ENCODE measurements around the gene RPL39. TPM values are rescaled to one million over a fixed set of nuclear protein-coding genes. Genes with fewer than 3 reads are reported as not detected.

Gene RPL39
- total RNA-seq, 1 donor from 2014 or later = 1,492 TPM

DNA sequence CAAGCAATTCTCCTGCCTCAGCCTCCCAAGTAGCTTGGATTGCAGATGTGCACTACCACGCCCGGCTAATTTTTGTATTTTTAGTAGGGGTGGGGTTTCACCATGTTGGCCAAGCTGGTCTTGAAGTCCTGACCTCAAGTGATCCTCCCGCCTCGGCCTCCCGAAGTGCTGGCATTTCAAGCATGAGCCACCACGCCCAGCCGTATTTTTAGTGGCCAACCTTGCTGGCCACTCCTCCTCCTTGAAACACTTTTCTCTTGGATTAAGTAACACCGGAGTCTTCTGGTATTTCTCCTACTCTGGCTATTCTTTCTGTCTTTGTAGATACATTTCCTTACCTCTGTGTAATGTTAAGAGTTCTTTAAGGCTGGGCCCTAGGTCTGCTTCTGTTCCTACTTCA is 11.1 kb upstream of the RPL39 start:
- FAIRE-seq (no peak), DNase-seq (ENCODE audit: low read depth) (no peak)
- Histone ChIP-seq H3K4me2 (ENCODE audit: low read length) (no peak overlapping the region), H3K4me1 (ENCODE audit: insufficient read depth, low read length) (no peaks in the 10 kb centered on the region), H3K27me3 (ENCODE audit: insufficient read depth, low read length) (no peaks in the 10 kb centered on the region), H3K4me3 (ENCODE audit: insufficient read depth, low read depth, low read length) (no peak overlapping the region), H3K36me3 (ENCODE audit: insufficient read depth, low read length) (no peaks in the 10 kb centered on the region), H3K79me2 (ENCODE audit: insufficient read depth, low read length) (no peaks in the 10 kb centered on the region), H3K27ac (ENCODE audit: low read depth, low read length) (no peak overlapping the region), H3K9ac (ENCODE audit: low read length) (no peak overlapping the region), H2AFZ (ENCODE audit: low read depth, low read length) (no peak overlapping the region), H3K9me3 (ENCODE audit: insufficient read depth, low read depth, low read length) (no peaks in the 10 kb centered on the region), H4K20me1 (ENCODE audit: insufficient read depth, low read length) (no peaks in the 10 kb centered on the region)
- Mint-ChIP-seq H3K36me3 (ENCODE audit: low read depth, unreplicated experiment) (no peaks in the 10 kb centered on the region), H3K27me3 (ENCODE audit: low read depth, unreplicated experiment) (no peaks in the 10 kb centered on the region), H3K27ac (ENCODE audit: unreplicated experiment) (no peak overlapping the region), H3K4me3 (ENCODE audit: unreplicated experiment) (no peak overlapping the region), H3K9me3 (ENCODE audit: unreplicated experiment) (peaks cover 3% of the 10 kb centered on the region), H3K4me1 (ENCODE audit: low read depth, unreplicated experiment) (no peaks in the 10 kb centered on the region)
- TF ChIP-seq, protein P1, sequence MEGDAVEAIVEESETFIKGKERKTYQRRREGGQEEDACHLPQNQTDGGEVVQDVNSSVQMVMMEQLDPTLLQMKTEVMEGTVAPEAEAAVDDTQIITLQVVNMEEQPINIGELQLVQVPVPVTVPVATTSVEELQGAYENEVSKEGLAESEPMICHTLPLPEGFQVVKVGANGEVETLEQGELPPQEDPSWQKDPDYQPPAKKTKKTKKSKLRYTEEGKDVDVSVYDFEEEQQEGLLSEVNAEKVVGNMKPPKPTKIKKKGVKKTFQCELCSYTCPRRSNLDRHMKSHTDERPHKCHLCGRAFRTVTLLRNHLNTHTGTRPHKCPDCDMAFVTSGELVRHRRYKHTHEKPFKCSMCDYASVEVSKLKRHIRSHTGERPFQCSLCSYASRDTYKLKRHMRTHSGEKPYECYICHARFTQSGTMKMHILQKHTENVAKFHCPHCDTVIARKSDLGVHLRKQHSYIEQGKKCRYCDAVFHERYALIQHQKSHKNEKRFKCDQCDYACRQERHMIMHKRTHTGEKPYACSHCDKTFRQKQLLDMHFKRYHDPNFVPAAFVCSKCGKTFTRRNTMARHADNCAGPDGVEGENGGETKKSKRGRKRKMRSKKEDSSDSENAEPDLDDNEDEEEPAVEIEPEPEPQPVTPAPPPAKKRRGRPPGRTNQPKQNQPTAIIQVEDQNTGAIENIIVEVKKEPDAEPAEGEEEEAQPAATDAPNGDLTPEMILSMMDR (IDR thresholded peaks at IDR 0.05; ENCODE audit: insufficient read depth, low read depth, low read length) = no peak
- no peak for TF ChIP-seq EZH2 (IDR thresholded peaks at IDR 0.05; ENCODE audit: insufficient read depth, low read length)

DNA sequence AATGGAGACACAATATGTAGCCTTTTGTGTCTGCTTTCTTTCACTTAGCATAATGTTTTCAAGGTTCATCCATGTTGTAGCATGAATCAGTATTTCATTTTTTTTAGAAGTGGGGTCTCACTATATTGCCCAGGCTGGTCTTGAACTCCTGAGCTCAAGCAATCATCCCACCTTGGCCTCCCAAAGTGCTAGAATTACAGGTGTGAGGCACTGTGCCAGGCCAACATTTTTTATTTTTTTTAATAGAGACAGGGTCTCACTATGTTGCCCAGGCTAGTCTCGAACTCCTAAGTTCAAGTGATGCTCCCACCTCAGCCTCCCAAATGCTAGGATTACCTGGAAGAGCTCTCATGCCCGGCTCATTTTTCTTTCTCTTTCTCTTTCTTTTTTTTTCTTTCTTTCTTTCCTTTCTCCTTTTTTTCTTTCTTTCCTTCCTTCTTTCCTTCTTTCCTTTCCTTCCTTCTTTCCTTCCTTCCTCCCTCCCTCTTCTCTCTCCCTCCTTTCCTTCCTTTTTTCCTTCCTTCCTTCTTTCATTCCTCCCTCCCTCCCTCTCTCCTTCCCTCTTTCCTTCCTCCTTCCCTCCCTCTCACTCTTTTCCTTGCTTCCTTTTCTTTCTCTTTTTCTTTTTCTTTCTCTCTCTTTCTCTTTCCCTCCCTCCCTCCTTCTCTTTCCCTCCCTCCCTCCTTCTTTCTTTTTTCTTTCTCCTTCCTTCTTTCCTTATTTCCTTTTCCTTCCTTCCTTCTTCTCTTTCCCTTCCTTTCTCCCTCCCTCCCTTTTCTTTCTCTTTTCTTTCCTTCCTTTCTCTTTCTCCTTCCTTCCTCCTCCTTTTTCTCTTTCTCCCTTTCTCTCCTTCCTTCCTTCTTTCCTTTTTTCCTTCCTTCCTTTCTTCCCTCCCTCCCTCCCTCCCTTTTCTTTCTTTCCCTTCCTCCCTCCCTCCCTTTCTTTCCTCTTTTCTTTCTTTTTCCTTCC is 10.1 kb upstream of the RPL39 start:
- Mint-ChIP-seq H3K4me3 (ENCODE audit: unreplicated experiment) (no peak overlapping the region), H3K27ac (ENCODE audit: unreplicated experiment) (no peak overlapping the region), H3K27me3 (ENCODE audit: low read depth, unreplicated experiment) (no peaks in the 10 kb centered on the region), H3K9me3 (ENCODE audit: unreplicated experiment) (peaks cover 2% of the 10 kb centered on the region), H3K36me3 (ENCODE audit: low read depth, unreplicated experiment) (no peaks in the 10 kb centered on the region), H3K4me1 (ENCODE audit: low read depth, unreplicated experiment) (no peaks in the 10 kb centered on the region)
- no peak overlapping the region for H2AFZ ChIP-seq (ENCODE audit: low read depth, low read length)
- no peak for DNase-seq (ENCODE audit: low read depth)
- no peak overlapping the region for H3K4me3 ChIP-seq (ENCODE audit: insufficient read depth, low read depth, low read length)
- H3K9ac ChIP-seq (ENCODE audit: low read length) = no peak overlapping the region
- H3K27ac ChIP-seq (ENCODE audit: low read depth, low read length) = no peak overlapping the region
- H3K36me3 ChIP-seq (ENCODE audit: insufficient read depth, low read length) = no peaks in the 10 kb centered on the region
- no peaks in the 10 kb centered on the region for H3K27me3 ChIP-seq (ENCODE audit: insufficient read depth, low read length)
- no peaks in the 10 kb centered on the region for H3K79me2 ChIP-seq (ENCODE audit: insufficient read depth, low read length)
- no peak for TF ChIP-seq EZH2 (IDR thresholded peaks at IDR 0.05; ENCODE audit: insufficient read depth, low read length)
- TF ChIP-seq, protein P1 (IDR thresholded peaks at IDR 0.05; ENCODE audit: insufficient read depth, low read depth, low read length) = no peak
- no peaks in the 10 kb centered on the region for H3K9me3 ChIP-seq (ENCODE audit: insufficient read depth, low read depth, low read length)
- no peak for FAIRE-seq
- no peaks in the 10 kb centered on the region for H3K4me1 ChIP-seq (ENCODE audit: insufficient read depth, low read length)
- no peaks in the 10 kb centered on the region for H4K20me1 ChIP-seq (ENCODE audit: insufficient read depth, low read length)
- no peak overlapping the region for H3K4me2 ChIP-seq (ENCODE audit: low read length)
